Stomach (tissue), 4 donors: ENCODE results near the gene C1QL1.

Source experiments
- EP300 ChIP-seq: sonication (generic); formaldehyde crosslinking; IDR thresholded peaks from one replicate; pipeline ENCODE4 v1.6.1; 2017; ENCODE audit warnings: antibody characterized with exemption
- POLR2A ChIP-seq, 4 donors: fragments of 450-650 bp; IDR thresholded peaks; one replicate each; pipeline ENCODE4 v1.6.1; 2016; ENCODE audit warnings: antibody characterized with exemption in 4 of 4, control low read depth in 2 of 4, mild to moderate bottlenecking in 1 of 4, moderate library complexity in 1 of 4

DNA sequence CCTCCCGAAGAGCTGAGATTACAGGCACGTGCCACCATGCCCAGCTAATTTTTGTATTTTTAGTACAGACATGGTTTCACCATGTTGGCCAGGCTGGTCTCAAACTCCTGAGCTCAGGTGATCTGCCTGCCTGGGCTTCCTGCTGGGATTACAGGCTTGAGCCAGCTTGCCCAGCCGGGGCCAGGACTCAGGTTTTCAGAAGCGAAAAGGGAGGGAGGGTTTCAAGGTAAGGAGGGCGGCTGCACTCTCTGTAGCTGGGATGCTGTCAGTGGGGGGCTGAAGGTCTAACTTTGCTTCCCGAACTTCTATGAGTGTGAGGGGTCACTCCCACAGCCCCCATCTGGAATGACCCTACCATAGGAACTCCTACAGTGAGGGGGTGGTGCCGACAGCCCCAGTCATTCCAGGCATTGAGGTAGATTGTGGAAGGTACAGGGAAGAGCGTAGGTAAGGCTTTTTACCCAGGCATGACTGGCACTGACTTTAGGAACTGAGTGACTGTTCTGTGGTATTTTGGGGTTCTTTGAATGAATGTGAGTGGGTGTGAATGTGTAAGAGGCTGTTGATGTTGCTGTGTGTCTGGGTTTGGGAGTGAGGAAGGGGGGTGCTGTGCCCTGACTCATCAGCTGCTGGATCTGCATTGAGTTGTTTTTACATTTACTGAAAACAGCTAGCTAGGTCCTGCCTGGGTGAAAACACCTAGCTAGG, 3.8 kb upstream of the C1QL1 start:
- TF ChIP-seq EP300: no peak
- no peak for TF ChIP-seq POLR2A (IDR thresholded peaks at IDR 0.05)
